ENCODE results near the gene CRB2. TPM values are rescaled to one million over a fixed set of nuclear protein-coding genes. Genes with fewer than 3 reads are reported as not detected.

Gene CRB2
- total and polyA plus RNA-seq, 2 donors (not counting 1 experiment from before 2014, with no cell fraction given): 1.4 to 2.4 TPM

DNA sequence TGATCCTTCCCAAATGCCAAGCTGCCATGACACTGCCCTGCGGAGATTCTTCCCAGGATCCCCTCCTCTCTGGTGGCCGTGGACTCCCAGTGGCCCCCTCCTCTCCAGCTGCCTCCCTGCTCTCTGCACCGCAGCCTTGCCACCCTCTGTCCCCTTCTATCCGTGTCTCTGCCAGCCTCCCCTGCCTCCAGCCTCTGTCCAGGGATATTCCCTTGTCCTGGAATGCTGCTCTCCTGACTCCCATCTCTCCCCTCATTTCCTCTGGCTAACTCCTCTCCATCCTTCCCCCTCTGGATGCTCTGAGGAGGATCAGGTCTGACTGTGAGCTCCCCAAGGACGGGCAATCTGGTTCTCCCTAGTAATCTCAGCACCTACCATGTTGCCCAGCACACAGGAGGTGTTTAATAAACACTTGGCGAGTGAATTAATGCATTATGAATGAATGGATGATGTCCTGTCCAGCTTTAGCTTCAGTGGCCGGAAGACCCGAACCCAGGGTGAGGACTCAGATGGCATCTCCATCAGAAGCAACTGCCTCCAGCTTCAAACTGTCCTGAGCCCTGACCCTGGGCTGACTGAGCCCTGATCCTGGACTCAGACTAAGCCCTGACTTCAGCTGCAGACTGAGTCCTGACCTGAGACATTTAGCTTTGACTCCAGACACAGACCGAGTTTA, 7.5 kb upstream of the CRB2 start:
- intact Hi-C loops (cut with micrococcal nuclease): loop anchor here (10.0 kb wide), 1 partner anchor 444 kb away; the partner anchor contains the start of gene RC3H2
- Mint-ChIP-seq H3K27me3 (peaks cover 4% of the 10 kb centered on the region), H3K9me3 (ENCODE audit: insufficient read depth) (no peaks in the 10 kb centered on the region), H3K4me1 (peaks cover 26% of the 10 kb centered on the region), H3K27ac (no peak overlapping the region), H3K4me3 (no peak overlapping the region)
- no peak for DNase-seq
- POLR2A ChIA-PET: interaction anchor here (2.0 to 2.7 kb wide), 2 partner anchors 10 to 264 kb away, joined by 5 to 11 read pairs; no protein-coding TSS in a partner anchor
- no peak overlapping the region for H3K4me3 ChIP-seq (ENCODE audit: control extremely low read depth in 1 of 5, extremely low read depth in 1 of 5, insufficient read depth in 1 of 5, low read depth in 2 of 5, low read length in 4 of 5)
- no peak overlapping the region for H3K9ac ChIP-seq (ENCODE audit: low read length)
- peaks cover 23% of the 10 kb centered on the region for H3K79me2 ChIP-seq (ENCODE audit: control insufficient read depth, insufficient read depth, low read length)
- no peaks in the 10 kb centered on the region for H3K36me3 ChIP-seq (replicated peaks in 1 of 2; ENCODE audit: control extremely low read depth in 1 of 2, control insufficient read depth in 1 of 2, extremely low read depth in 1 of 2, insufficient read depth in 2 of 2, low read length in 1 of 2)
- no peak overlapping the region for H2AFZ ChIP-seq (ENCODE audit: insufficient read depth, low read depth, low read length, poor library complexity, severe bottlenecking)
- CTCF ChIA-PET: interaction anchor here (0.8 to 8.3 kb wide), 27 partner anchors 11 to 357 kb away, joined by 3 to 214 read pairs (median 13); no protein-coding TSS in a partner anchor
- TF ChIP-seq EZH2 (IDR thresholded peaks at IDR 0.05; ENCODE audit: borderline replicate concordance, insufficient read depth, low read depth, low read length, poor library complexity, severe bottlenecking): no peak
- TF ChIP-seq, protein P1, sequence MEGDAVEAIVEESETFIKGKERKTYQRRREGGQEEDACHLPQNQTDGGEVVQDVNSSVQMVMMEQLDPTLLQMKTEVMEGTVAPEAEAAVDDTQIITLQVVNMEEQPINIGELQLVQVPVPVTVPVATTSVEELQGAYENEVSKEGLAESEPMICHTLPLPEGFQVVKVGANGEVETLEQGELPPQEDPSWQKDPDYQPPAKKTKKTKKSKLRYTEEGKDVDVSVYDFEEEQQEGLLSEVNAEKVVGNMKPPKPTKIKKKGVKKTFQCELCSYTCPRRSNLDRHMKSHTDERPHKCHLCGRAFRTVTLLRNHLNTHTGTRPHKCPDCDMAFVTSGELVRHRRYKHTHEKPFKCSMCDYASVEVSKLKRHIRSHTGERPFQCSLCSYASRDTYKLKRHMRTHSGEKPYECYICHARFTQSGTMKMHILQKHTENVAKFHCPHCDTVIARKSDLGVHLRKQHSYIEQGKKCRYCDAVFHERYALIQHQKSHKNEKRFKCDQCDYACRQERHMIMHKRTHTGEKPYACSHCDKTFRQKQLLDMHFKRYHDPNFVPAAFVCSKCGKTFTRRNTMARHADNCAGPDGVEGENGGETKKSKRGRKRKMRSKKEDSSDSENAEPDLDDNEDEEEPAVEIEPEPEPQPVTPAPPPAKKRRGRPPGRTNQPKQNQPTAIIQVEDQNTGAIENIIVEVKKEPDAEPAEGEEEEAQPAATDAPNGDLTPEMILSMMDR (IDR thresholded peaks at IDR 0.05): no peak
- no peaks in the 10 kb centered on the region for H4K20me1 ChIP-seq (ENCODE audit: control insufficient read depth, insufficient read depth, low read length, poor library complexity, severe bottlenecking)
- H3K27me3 ChIP-seq (replicated peaks in 1 of 4; ENCODE audit: control extremely low read depth in 1 of 4, control insufficient read depth in 3 of 4, insufficient read depth in 4 of 4, low read length in 3 of 4): peaks cover 0 to 4% (median 0%) of the 10 kb centered on the region in 4 experiments
- no peak for ATAC-seq (ENCODE audit: low read depth)
- peaks cover 0 to 7% (median 0%) of the 10 kb centered on the region in 3 donors for H3K9me3 ChIP-seq (ENCODE audit: control extremely low read depth in 1 of 3, control insufficient read depth in 2 of 3, insufficient read depth in 1 of 3, low read length in 2 of 3)
- H3K4me2 ChIP-seq (replicated peaks; ENCODE audit: low read depth, low read length, poor library complexity, severe bottlenecking): no peak overlapping the region
- H3K27ac ChIP-seq (ENCODE audit: low read length in 2 of 2): no peak overlapping the region
- WGBS (ENCODE audit: insufficient coverage): 95% methylated on average over 8 of the region's 9 CpGs
- H3K4me1 ChIP-seq (ENCODE audit: control insufficient read depth in 2 of 2, insufficient read depth in 2 of 2, low read length in 2 of 2): peaks cover 36 to 56% of the 10 kb centered on the region in 2 donors

DNA sequence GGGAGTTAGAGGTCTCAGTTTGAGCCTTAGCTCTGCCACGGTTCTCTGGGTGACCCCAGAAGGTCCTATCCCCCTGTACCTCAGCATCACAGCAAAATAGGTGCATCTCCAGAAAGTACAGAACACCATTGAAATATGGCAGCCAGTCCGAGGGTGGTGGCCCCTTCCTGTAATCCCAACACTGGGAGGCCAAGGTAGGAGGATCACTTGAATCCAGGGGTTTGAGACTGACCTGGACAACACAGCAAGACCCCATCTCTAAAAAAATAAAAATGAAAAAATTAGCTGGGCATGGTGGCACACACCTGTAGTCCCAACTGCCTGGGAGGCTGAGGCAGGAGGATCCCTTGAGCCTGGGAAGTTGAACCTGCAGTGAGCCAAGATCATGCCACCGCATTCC, 7.0 kb upstream of the CRB2 start:
- Histone ChIP-seq H3K4me1 (ENCODE audit: control insufficient read depth in 2 of 2, insufficient read depth in 2 of 2, low read length in 2 of 2) (peaks cover 36 to 55% of the 10 kb centered on the region in 2 donors), H3K4me3 (ENCODE audit: control extremely low read depth in 1 of 5, extremely low read depth in 1 of 5, insufficient read depth in 1 of 5, low read depth in 2 of 5, low read length in 4 of 5) (no peak overlapping the region), H3K9ac (ENCODE audit: low read length) (no peak overlapping the region), H3K79me2 (ENCODE audit: control insufficient read depth, insufficient read depth, low read length) (peaks cover 23% of the 10 kb centered on the region), H2AFZ (ENCODE audit: insufficient read depth, low read depth, low read length, poor library complexity, severe bottlenecking) (no peak overlapping the region), H4K20me1 (ENCODE audit: control insufficient read depth, insufficient read depth, low read length, poor library complexity, severe bottlenecking) (no peaks in the 10 kb centered on the region), H3K27ac (ENCODE audit: low read length in 2 of 2) (no peak overlapping the region), H3K36me3 (replicated peaks in 1 of 2; ENCODE audit: control extremely low read depth in 1 of 2, control insufficient read depth in 1 of 2, extremely low read depth in 1 of 2, insufficient read depth in 2 of 2, low read length in 1 of 2) (no peaks in the 10 kb centered on the region), H3K9me3 (ENCODE audit: control extremely low read depth in 1 of 3, control insufficient read depth in 2 of 3, insufficient read depth in 1 of 3, low read length in 2 of 3) (peaks cover 0 to 5% (median 0%) of the 10 kb centered on the region in 3 donors), H3K4me2 (replicated peaks; ENCODE audit: low read depth, low read length, poor library complexity, severe bottlenecking) (no peak overlapping the region), H3K27me3 (replicated peaks in 1 of 4; ENCODE audit: control extremely low read depth in 1 of 4, control insufficient read depth in 3 of 4, insufficient read depth in 4 of 4, low read length in 3 of 4) (peaks cover 0 to 4% (median 0%) of the 10 kb centered on the region in 4 experiments)
- TF ChIP-seq EZH2 (IDR thresholded peaks at IDR 0.05; ENCODE audit: borderline replicate concordance, insufficient read depth, low read depth, low read length, poor library complexity, severe bottlenecking): no peak
- TF ChIP-seq, protein P1 (IDR thresholded peaks at IDR 0.05): no peak
- DNase-seq: no peak
- CTCF ChIA-PET: interaction anchor here (0.7 to 8.3 kb wide), 38 partner anchors 11 to 446 kb away, joined by 3 to 214 read pairs (median 9); no protein-coding TSS in a partner anchor
- Mint-ChIP-seq H3K27ac (no peak overlapping the region), H3K9me3 (ENCODE audit: insufficient read depth) (no peaks in the 10 kb centered on the region), H3K4me1 (peaks cover 22% of the 10 kb centered on the region), H3K27me3 (peaks cover 4% of the 10 kb centered on the region), H3K4me3 (no peak overlapping the region)
- POLR2A ChIA-PET: interaction anchor here (2.0 to 2.7 kb wide), 3 partner anchors 10 to 265 kb away, joined by 5 to 11 read pairs (median 6); no protein-coding TSS in a partner anchor
- 100% methylated on average over 1 of the region's 3 CpGs for WGBS (ENCODE audit: insufficient coverage)
- intact Hi-C loops (cut with micrococcal nuclease): loop anchor here (10.0 kb wide), 1 partner anchor 444 kb away; the partner anchor contains the start of gene RC3H2
- ATAC-seq (ENCODE audit: low read depth): no peak
